GM12801 (cell line): Measurements from ENCODE around the gene ITGA11.

Experiments
- TF ChIP-seq, protein P1 (sequence below): IDR thresholded peaks from one replicate; pipeline ENCODE4 v1.5.1; 2011; ENCODE audit warnings: control low read depth; ENCODE audit not compliant: insufficient read length; ENCODE audit errors: extremely low read depth

ITGA11 gene

DNA sequence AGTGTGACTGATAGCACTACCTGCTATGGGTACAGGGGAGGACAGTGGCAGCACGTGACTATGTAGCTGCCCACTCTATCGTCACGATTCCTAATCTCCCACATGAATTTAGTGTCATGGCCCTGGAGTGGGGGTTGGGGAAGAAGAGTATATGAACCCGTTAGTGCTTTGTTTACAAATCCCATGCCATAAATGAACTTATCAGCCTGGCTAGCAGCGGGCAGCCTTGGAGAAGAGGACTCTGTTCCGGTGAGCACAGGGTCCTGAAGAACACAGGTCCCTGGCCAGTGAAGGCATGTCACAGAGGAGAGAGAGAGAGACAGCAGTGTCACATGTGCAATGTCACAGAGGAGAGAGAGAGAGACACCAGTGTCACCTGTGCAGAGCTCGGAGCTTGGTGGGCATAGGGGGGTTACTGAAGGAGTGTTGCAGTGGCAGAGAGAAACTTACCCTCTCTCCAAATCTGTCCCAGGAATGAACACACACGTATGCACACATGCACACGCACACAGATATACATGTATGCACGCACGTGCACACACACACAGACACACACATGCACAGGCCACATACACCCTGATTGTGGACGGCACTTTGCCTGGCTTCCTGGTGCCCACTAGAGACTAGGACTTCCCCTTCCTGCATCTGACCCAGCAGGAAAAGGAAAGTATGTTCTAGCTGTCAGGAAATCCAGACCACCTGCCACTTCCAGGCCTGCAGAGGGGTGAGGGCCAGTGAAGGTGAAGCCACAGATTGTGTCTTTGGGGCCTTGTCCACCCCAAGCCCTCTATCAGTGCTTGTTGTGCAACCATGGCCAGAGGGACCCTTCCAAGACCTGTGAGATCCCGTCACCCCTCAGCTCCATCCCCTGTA is 26.3 kb downstream of the ITGA11 start:
- TF ChIP-seq, protein P1, sequence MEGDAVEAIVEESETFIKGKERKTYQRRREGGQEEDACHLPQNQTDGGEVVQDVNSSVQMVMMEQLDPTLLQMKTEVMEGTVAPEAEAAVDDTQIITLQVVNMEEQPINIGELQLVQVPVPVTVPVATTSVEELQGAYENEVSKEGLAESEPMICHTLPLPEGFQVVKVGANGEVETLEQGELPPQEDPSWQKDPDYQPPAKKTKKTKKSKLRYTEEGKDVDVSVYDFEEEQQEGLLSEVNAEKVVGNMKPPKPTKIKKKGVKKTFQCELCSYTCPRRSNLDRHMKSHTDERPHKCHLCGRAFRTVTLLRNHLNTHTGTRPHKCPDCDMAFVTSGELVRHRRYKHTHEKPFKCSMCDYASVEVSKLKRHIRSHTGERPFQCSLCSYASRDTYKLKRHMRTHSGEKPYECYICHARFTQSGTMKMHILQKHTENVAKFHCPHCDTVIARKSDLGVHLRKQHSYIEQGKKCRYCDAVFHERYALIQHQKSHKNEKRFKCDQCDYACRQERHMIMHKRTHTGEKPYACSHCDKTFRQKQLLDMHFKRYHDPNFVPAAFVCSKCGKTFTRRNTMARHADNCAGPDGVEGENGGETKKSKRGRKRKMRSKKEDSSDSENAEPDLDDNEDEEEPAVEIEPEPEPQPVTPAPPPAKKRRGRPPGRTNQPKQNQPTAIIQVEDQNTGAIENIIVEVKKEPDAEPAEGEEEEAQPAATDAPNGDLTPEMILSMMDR = no peak

DNA sequence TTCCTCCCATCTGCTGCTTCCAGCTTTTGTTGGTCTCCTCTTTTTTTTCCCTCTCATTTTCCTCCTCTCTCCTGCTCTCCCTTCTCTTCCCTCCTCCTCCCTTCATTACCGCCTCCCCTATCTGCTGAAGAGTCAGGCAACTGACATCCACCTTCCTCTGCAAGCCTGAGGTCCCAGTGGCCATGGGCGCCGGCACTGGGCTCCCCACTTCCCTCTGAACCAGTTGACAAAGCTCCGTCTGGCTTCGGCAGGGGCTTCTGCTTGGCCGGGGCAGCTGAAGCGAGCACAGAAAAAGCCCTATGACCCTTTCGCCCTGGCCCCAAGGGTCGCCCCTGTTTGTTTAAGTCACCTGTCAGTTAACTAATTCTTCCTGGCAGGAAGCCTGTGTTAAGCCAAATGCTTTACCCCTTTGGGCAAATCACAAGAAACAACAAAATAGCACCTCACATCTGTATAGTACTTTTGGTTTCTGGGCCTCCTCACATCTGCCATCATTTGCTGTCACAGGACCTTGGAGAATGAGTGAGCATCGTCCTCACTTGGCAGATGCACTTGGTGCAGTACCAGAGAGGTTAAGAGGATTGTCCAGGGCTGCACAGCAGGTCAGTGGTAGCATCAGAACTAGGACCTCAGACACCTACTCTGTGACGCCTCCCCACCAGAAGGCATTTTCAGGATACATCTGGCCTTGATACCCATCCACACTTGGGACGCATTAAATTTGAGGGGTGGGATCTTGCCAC is 27.7 kb downstream of the ITGA11 start:
- TF ChIP-seq, protein P1 = no peak

DNA sequence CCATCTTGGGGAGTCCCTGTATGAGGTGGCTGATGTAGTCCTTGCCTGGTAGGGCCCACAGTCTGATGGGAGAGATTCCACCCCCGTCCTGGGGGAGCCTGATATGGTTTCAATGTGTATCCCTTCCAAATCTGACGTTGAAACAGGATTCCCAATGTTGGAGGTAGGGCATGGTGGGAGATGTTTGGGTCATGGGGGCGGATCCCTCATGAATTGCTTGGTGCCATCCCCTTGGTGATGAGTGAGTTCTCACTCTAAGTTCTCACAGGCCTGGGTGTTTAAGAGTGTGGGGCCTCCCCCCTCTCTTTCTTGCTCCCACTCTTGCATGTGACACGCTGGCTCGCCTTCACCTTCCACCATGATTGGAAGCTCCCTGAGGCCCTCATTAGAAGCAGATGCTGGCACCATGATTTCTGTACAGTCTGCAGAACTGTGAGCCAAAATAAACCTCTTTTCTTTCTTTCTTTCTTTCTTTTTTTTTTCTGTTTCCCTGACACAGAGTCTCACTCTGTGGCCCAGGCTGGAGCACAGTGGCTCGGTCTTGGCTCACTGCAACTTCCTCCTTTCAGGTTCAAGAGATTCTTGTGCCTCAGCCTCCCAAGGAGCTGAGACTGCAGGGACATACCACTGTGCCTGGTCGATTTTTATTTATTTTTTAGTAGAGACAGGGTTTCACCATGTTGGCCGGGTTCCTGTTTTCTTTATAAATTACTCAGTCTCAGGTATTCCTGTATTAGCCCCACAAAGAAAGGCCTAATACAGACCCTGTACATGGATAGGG is 28.6 kb downstream of the ITGA11 start:
- TF ChIP-seq, protein P1 = no peak

DNA sequence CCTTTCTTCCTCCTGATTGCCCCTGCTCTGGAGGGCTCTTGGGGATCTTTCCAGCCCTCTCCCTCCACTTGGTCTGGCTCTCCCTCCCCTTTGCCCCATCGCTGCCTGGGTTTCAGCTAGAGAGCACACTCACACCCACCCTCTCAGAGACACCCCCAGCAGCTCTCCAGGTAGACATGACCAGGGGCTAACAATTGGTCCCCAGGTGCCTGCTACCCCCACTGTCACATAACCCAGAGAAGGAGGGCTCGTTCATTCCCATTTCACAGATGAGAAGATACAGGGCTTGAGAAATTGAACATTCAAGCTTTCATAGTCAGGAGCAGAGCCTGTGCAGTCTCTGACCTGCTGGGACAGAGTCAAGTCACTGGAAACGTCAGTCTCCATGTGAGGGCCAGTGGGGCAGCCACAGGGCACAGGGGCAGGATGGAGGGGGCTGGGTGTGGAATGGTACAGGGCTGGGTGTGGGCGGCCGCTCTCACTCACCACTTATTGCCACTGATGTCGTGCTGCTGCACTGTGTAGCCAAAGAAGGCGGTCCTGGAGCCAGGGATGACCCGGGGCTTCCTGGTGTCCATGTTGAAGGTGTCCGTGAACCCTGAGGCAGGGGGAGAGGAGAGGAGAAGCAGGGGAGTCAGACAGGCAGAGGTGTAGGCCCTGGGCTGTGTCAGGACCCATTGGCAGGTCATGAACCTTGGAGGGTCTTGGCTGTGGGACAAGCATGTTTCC is 29.4 kb downstream of the ITGA11 start:
- TF ChIP-seq, protein P1 = no peak

DNA sequence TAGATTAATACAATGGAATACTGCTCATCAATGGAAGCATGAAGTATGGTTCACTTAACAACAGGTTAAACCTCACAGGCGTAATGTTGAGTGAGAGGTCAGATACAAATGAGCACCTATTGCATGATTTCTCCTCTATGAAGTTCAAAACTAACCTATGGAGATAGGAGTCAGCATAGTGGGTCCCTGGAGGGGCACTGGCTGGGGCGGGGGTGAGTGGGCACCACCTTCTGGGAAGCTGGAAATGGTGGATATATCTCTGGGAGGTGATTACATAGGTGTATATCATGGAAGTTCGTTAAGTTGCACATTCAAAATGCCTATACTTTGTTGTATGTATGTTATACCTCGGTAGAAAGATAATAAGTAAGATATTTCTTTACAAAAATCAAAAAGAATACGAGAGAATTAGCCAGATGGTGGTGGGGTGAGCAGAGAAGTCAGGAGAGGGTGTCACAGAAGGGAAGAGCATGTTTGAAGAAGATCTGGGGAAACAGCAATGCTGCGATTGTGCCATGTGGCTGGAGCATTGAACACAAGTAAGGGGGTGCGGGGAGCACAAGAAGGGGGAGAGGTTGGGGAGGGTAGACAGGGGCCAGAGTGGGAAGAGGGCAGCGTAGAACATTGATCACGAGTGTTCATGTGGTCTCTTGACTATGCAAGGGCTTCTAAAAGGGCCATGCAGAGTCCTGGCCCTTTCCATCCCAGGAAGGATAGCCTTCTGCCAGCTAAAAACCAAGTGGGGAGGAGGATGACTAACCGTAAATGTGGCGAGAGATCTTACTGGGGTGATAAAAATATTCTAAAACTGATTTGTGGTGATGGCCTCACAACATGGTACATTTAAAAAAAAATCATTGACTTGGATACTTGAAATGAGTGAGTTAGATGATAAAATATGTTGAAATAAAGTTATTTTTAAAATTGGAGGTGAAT is 30.2 kb downstream of the ITGA11 start:
- TF ChIP-seq, protein P1 = no peak

DNA sequence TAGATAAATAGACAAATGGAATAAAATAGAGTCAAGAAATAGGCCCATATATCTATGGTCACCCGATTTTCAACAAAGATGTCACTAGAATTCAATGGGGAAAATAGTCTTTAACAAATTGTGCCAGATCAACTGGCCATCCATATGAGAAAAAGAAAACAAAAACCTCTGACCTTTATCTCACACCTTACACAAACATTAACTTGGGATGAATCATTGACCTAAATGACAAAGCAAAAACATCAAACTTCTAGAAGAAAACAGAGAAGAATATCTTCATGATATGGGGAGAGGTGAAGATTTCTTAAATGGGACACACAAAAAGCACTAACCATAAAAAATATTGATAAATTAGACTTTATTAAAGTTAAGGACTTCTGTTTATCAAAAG is 31.9 kb downstream of the ITGA11 start:
- TF ChIP-seq, protein P1 = no peak
